DMS79 (cell line): Measurements from ENCODE around the gene SLC25A23.
"Not testable (repeated sequence)": the region's sequence is repeated elsewhere in the genome, so short reads cannot be mapped to it uniquely, and the experiment has no call there.

ENCODE experiments used
- DNase-seq: peaks from one replicate; lab custom pipeline; 2025; lab: John Stamatoyannopoulos, UW

The SLC25A23 gene

GRCh38 chr19:6457958-6458694, 1.5 kb downstream of the SLC25A23 start:
- no peak for DNase-seq

DNA sequence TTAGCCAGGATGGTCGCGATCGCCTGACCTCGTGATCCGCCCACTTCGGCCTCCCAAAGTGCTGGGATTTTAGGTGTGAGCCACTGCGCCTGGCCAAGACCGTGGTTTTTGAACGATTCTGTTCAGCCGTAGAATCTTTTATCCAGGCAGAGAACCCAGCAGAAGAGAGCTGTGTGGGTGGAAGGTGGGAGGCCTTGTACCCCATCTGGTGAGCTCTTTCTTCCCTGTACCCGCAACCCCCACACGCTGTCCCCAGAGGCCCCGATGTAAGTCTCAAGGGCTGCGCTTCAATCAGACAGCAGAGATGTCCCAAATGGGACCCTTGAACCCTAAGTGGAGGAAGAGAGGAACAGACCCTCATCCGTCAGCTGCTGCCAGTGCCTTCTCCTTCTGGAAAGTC, 3.7 kb downstream of the SLC25A23 start:
- DNase-seq, result no peak

DNA sequence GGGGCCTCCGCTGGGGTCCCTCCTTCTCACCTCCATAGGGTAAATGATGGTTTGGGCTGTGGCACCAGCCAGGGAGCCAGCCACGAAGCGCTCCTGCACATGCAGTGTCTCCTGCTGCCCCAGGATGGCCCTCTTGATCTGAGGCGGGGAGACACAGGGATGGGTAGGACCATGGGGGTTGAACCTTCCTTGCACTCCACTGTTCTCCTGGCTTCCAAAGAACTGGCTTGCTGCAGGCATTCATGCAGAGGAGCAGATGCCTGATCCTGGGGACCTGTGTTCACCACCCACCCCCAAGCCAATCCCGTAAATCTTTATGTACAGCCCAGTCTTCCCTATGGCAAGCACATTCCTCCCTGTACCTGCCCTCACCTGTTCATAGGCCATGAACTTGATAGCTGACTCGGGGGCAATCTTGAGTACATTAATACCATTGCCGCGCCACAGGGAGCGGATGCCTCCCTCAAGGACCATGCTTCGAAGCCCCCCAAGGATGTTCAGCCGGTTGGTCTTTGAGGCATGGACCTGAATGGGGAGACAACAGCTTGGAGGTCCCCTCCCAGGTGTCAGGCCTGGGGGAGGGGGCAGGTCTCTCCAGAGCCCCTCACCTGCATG, 5.5 kb downstream of the SLC25A23 start:
- no peak for DNase-seq

GRCh38 chr19:6452899-6453298, 6.7 kb downstream of the SLC25A23 start:
- no peak for DNase-seq

DNA sequence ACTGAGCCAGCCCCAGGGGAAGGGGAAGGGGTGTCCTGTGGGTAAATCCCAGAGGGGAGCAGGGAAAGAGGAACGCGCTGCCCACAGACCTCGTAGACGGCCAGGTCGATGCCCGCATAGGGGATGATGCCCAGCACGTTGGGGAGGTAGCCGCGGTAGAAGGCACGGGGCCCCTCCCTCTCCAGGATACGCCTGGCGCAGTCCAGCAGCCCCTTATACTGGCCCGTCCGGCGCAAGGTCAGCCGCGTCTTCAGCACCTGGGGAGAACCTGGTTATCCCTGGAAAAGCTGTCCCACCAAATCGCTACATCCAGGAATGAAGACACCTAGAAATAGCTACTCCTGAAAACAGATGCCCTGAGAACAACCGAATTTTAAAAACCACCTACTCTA, 7.4 kb downstream of the SLC25A23 start:
- DNase-seq, result no peak

- DNase-seq, result no peak
Observed at GRCh38 chr19:6451583-6452222, 7.9 kb downstream of the SLC25A23 start.

GRCh38 chr19:6450166-6450565, 9.4 kb downstream of the SLC25A23 start:
- DNase-seq, result no peak

- DNase-seq, result no peak
Observed at GRCh38 chr19:6448045-6448444, 11.5 kb downstream of the SLC25A23 start.

- DNase-seq, result no peak
Observed at GRCh38 chr19:6446452-6446851, 13.1 kb downstream of the SLC25A23 start.

GRCh38 chr19:6443986-6444385, 15.6 kb downstream of the SLC25A23 start:
- no peak for DNase-seq

- DNase-seq, result no peak
Observed at GRCh38 chr19:6442087-6442688, 17.4 kb downstream of the SLC25A23 start.

GRCh38 chr19:6440905-6441304, 18.7 kb downstream of the SLC25A23 start:
- no peak for DNase-seq

GRCh38 chr19:6439743-6440142, 19.8 kb downstream of the SLC25A23 start:
- no peak for DNase-seq

GRCh38 chr19:6433663-6434062, 25.9 kb downstream of the SLC25A23 start, which contains the start of gene SLC25A41:
SLC25A41 (minus strand) TSS chr19:6433763; CDS start chr19:6433693, 70 bp downstream.
- no peak for DNase-seq

DNA sequence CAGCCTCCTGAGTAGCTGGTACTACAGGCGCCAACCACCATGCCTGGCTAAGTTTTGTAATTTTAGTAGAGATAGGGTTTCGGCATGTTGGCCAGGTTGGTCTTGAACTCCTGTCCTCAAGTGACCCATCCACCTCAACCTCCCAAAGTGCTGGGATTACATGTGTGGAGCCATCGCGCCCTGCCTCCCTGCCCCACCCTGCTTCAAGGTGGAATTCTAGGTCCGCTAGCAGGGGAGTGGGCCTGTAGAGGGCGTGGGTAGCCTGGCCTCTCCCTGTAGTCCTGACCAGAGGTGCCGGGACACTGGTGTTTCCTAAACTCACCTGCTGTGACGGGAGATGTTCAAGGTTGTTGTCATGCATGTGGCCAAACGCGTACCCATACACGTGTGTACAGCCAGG, 26.4 kb downstream of the SLC25A23 start:
- no peak for DNase-seq

DNA sequence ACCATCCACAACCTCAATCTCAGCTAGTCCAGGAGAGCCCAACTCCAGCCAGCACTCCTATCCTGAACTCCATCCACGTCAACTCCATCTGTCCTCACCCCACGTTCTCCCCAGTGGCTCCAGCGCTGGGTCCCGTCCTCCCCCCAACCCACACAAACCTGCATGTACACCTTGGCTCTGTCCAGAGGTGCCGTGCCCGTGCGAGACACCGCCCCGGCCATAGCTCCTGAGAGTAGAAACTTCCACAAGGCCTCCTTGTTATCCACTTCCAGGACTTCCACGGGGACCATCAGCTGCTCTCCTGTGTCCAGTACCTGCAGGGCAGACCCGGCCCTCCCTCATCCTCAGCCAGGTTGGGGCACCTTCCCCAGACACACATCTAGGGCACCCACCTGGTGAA, 27.7 kb downstream of the SLC25A23 start:
- DNase-seq, result no peak

GRCh38 chr19:6429419-6430221, 30.0 kb downstream of the SLC25A23 start:
- no peak for DNase-seq

DNA sequence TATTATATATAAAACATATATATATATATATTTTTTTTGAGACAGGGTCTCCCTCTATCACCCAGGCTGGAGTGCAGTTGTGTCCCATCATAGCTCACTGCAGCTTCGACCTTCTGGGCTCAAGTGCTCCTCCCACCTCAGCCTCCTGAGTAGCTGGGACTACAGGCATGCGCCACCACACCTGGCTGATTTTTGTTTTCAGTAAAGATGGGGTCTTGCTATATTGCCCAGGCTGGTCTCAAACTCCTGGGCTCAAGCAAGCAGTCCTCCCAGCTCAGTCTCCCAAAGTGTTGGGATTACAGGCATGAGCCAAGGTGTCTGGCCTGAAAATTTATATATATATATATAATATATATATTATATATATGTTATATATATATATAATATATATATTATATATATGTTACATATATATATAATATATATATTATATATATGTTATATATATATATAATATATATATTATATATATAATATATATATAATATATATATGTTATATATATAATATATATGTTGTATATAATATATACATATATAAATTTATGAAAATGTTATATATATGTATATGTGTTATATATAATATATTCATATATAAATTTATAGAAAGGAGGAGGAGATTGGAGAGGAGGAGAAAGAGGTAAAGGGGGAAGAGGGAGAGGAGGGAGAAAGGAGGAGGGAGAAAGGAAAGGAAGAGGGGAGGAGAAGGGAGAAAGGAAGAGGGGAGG, 30.7 kb downstream of the SLC25A23 start:
- DNase-seq, result not testable (repeated sequence)

- no peak for DNase-seq
Observed at GRCh38 chr19:6427131-6427530, 32.5 kb downstream of the SLC25A23 start.

DNA sequence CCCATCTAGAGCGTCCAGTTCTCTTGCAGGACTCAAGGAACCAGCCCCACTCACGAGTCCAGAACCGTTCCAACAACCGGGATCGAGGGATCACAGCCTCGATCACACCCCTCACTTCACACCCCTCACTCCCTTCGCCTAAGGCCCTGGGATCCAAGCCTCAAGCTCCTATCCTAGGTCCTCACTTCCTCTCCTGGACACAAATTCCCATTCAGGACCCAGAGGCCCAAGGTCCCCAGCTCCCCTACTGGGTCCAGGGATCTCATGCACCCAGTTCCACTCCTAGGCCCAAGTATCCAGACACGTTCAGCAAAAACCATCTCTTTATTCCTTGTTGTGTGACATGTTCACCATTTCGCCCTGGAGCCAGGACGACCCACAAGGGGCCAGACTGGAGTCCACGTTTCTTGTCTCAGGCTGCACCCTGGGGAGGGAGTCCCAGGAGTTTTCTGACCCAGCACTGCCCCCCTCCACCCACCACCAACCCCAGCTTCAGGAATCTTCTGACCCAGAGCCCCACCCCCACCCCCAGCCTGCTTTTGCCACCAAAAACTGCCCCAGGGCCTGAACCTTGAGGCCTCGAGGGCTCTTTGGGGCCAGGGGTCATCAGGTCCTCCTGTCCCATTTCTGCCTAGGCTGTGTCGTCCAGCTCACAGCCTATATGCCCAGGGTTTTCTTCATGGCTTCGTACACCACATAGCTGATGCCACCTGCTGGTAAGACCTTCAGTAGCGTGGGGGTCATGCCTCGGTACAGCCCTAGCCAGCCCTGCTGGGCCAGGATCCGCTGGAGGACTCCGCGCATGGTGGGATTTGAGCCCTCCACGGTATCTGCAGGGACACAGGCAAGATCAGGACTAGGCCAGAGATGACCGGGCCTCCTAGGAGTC, 33.6 kb downstream of the SLC25A23 start:
- DNase-seq, result no peak
